ENCODE results near the gene KRT33A. TPM values are rescaled to one million over a fixed set of nuclear protein-coding genes. Genes with fewer than 3 reads are reported as not detected.
A peak's percentile ranks its signal among the peaks of the same experiment; 100 is the strongest.

KRT33A gene
- total and polyA plus RNA-seq, 2 experiments from 2014 or later, result not detected

DNA sequence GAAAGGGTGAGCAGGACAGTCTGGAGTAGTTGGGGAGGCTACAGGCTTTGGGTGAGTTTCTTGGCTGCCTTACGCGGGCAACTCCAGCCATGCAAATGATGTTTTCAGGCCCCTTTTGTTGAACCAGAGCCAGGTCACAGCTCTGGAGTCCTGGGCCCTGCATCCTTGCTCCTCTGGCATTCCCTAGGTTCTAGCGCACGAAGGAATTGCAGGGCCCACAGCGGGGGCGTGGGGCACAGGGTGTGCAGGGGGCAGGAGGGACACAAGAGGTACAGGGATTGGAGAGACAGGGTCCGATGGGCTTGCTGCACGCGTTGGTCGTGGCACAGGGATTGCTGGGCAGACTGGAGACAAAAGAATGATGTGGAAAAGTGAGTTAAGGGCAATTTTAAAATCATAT is 43.2 kb upstream of the KRT33A start:
- no peaks in the 10 kb centered on the region for H3K27me3 ChIP-seq
- TF ChIP-seq, protein P1, sequence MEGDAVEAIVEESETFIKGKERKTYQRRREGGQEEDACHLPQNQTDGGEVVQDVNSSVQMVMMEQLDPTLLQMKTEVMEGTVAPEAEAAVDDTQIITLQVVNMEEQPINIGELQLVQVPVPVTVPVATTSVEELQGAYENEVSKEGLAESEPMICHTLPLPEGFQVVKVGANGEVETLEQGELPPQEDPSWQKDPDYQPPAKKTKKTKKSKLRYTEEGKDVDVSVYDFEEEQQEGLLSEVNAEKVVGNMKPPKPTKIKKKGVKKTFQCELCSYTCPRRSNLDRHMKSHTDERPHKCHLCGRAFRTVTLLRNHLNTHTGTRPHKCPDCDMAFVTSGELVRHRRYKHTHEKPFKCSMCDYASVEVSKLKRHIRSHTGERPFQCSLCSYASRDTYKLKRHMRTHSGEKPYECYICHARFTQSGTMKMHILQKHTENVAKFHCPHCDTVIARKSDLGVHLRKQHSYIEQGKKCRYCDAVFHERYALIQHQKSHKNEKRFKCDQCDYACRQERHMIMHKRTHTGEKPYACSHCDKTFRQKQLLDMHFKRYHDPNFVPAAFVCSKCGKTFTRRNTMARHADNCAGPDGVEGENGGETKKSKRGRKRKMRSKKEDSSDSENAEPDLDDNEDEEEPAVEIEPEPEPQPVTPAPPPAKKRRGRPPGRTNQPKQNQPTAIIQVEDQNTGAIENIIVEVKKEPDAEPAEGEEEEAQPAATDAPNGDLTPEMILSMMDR (IDR thresholded peaks at IDR 0.05; ENCODE audit: low read depth, low read length), result no peak
- no peak overlapping the region for H3K27ac ChIP-seq

DNA sequence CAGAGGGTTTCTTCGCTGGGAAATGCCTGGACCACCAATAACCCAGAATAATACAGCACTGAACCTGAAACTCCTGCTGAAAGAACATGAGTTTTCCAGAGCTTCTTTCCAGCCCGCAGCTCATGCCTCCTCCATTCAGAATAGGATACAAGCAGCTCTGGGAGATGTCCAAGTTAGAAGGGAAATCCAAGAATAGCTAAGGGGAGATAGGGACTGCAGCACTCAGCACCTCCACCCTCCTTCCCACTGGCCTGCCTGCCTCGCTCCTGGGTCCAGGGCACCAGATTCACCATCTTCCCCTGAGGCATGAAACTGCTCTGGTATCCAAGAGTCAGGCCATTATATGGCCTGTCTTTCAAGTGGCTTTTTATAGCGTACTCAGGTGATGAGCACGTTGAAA is 42.7 kb upstream of the KRT33A start:
- Histone ChIP-seq H3K9me3 (ENCODE audit: low read depth) (no peaks in the 10 kb centered on the region), H3K27ac (no peak overlapping the region), H3K27me3 (no peaks in the 10 kb centered on the region), H3K4me3 (no peak overlapping the region), H3K36me3 (no peaks in the 10 kb centered on the region), H3K4me1 (ENCODE audit: low read depth) (peaks cover 3% of the 10 kb centered on the region)
- peak; percentile 27 to 65 for DNase-seq (ENCODE audit: low read depth in 1 of 2, low spot score in 1 of 2)
- TF ChIP-seq, protein P1 (IDR thresholded peaks at IDR 0.05; ENCODE audit: low read depth, low read length), result no peak

More for the DNA sequence above, 43.2 kb upstream of the KRT33A start:
- DNase-seq (ENCODE audit: low read depth in 1 of 2, low spot score in 1 of 2), result no peak
- Histone ChIP-seq H3K36me3 (no peaks in the 10 kb centered on the region), H3K4me1 (ENCODE audit: low read depth) (peaks cover 3% of the 10 kb centered on the region), H3K4me3 (no peak overlapping the region), H3K9me3 (ENCODE audit: low read depth) (no peaks in the 10 kb centered on the region)

DNA sequence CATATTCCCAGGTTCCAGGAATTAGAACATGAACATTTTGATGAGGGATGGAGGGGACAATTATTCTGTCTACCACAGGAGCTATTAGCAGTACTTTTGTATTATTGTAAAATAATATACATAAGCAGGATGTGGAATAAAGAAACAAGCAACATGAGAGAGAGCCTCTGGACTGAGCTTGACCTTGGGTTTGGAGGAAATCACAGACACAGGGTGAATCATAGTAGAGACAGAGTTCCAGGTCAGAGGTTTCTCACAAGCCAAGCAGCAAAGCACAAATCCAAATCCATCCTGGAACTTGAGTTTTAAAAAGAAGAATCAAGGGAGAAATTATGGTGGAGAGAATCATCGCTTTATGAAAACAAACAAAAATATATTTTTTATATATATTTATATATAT is 41.6 kb upstream of the KRT33A start:
- TF ChIP-seq, protein P1 (IDR thresholded peaks at IDR 0.05; ENCODE audit: low read depth, low read length), result no peak
- peak in 1 of 2 donors; percentile 35 for DNase-seq (ENCODE audit: low read depth in 1 of 2, low spot score in 1 of 2)
- no peaks in the 10 kb centered on the region for H3K27me3 ChIP-seq
- H3K9me3 ChIP-seq (ENCODE audit: low read depth), result no peaks in the 10 kb centered on the region
- peaks cover 3% of the 10 kb centered on the region for H3K4me1 ChIP-seq (ENCODE audit: low read depth)
- no peak overlapping the region for H3K4me3 ChIP-seq
- no peaks in the 10 kb centered on the region for H3K36me3 ChIP-seq
- no peak overlapping the region for H3K27ac ChIP-seq

DNA sequence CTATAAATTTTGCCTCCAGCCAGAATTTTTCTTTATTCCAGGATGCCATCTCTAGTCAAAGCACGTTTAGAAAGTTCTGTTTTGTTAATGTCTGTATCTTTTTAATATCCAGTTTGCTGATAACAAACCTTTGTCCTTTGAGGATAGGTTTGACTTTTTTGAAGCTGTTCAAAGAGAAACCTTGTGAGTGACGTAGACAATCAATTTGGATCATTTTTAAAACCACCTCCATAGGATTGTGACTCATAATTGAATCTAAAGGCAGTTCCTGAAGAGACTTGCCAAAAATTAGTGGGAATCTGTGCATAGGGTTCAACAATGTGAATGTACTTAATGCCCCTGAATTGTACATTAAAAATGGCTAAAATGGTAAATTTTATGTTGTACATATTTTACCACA is 40.9 kb upstream of the KRT33A start:
- Histone ChIP-seq H3K9me3 (ENCODE audit: low read depth) (no peaks in the 10 kb centered on the region), H3K27ac (no peak overlapping the region), H3K4me3 (no peak overlapping the region), H3K27me3 (no peaks in the 10 kb centered on the region), H3K4me1 (ENCODE audit: low read depth) (peaks cover 3% of the 10 kb centered on the region), H3K36me3 (no peaks in the 10 kb centered on the region)
- no peak for DNase-seq (ENCODE audit: low read depth in 1 of 2, low spot score in 1 of 2)
- TF ChIP-seq, protein P1 (IDR thresholded peaks at IDR 0.05; ENCODE audit: low read depth, low read length), result no peak

DNA sequence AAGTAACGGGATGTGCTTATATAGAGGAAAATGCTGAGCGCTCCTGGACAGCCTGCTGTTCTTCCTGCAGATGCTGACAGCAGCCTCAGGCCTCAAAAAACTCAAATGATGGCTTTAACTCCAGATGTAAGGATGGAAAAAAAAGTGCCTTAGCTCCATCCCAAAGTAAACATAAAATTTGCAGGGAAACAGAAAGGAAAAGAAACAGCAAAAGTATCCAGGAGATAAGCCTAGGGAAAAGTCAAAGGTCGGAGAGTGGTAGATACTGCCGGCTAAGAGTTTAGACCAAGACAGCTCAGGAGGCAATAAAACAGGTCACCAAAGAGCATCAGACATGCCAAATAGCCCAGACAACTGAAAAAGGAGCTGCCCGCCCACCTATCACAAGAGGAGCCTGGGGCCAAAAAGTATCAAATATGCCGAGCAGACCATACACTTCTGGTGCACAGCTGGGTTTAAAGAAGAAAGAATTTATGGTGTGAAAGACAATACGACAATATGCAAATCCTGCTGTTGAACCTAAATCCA is 39.8 kb upstream of the KRT33A start:
- H3K27ac ChIP-seq, result no peak overlapping the region
- peaks cover 3% of the 10 kb centered on the region for H3K4me1 ChIP-seq (ENCODE audit: low read depth)
- H3K36me3 ChIP-seq, result no peaks in the 10 kb centered on the region
- no peaks in the 10 kb centered on the region for H3K9me3 ChIP-seq (ENCODE audit: low read depth)
- TF ChIP-seq, protein P1 (IDR thresholded peaks at IDR 0.05; ENCODE audit: low read depth, low read length), result no peak
- H3K27me3 ChIP-seq, result no peaks in the 10 kb centered on the region
- no peak for DNase-seq (ENCODE audit: low read depth in 1 of 2, low spot score in 1 of 2)
- H3K4me3 ChIP-seq, result no peak overlapping the region

All from cardiac muscle cell (in vitro differentiated cells and primary cell).